Stomach (tissue), 9 donors: Measurements from ENCODE around the gene PPP2R2C. TPM values are rescaled to one million over a fixed set of nuclear protein-coding genes. Genes with fewer than 3 reads are reported as not detected.

ENCODE experiments used
- DNase-seq, 2 donors: peaks; one replicate each; pipeline versions ENCODE4 v3.0.0 to v3.0.0-alpha.2; 2013 to 2019
- H3K27ac ChIP-seq, 5 donors: fragments of 200-600 bp in 4 of 5; sonication (generic) in 4 of 5; one replicate each; pipeline ENCODE4 v1.5.1; 2013 to 2019; ENCODE audit warnings: mild to moderate bottlenecking in 1 of 5, moderate library complexity in 1 of 5
- H3K27me3 ChIP-seq, 3 donors: fragments of 200-600 bp; sonication (generic); one replicate each; pipeline ENCODE4 v1.5.1; 2017 to 2019; ENCODE audit warnings: mixed run types in 1 of 3
- H3K36me3 ChIP-seq, 4 donors: fragments of 200-600 bp; sonication (generic); 1 replicate in 3 of 4; 2 replicates in 1 of 4; pipeline ENCODE4 v1.5.1; 2016 to 2019
- H3K4me1 ChIP-seq, 4 donors: fragments of 200-600 bp; sonication (generic); one replicate each; pipeline ENCODE4 v1.5.1; 2016 to 2019
- H3K4me3 ChIP-seq, 4 donors: fragments of 200-600 bp; sonication (generic) in 3 of 4; one replicate each; pipeline ENCODE4 v1.5.1; 2016 to 2019; ENCODE audit warnings: mild to moderate bottlenecking in 1 of 4
- H3K9me3 ChIP-seq, 4 donors: fragments of 200-600 bp; sonication (generic); one replicate each; pipeline ENCODE4 v1.5.1; 2016 to 2019
- EP300 ChIP-seq: sonication (generic); formaldehyde crosslinking; IDR thresholded peaks from one replicate; pipeline ENCODE4 v1.6.1; 2017; ENCODE audit warnings: antibody characterized with exemption
- POLR2A ChIP-seq, 4 donors: fragments of 450-650 bp; IDR thresholded peaks; one replicate each; pipeline ENCODE4 v1.6.1; 2016; ENCODE audit warnings: antibody characterized with exemption in 4 of 4, control low read depth in 2 of 4, mild to moderate bottlenecking in 1 of 4, moderate library complexity in 1 of 4
- POLR2AphosphoS5 ChIP-seq, 3 donors: sonication (generic); formaldehyde crosslinking; IDR thresholded peaks; one replicate each; pipeline ENCODE4 v1.6.1; 2016; ENCODE audit warnings: antibody characterized with exemption in 3 of 3
- WGBS, 5 donors: extraction: QIAGEN DNeasy Blood & Tissue Kit in 3 of 5; methylation state at CpG; one replicate each; pipeline versions ENCODE4 v1.1.5 to v1.1.7; 2013 to 2018; 5-methylcytosine and 5-hydroxymethylcytosine counted together
- intact Hi-C: fragments of 100-400 bp; cut with DNase I; formaldehyde crosslinking; loops from one replicate; pipeline ENCODE4 v1.15.1; 2023; ENCODE audit warnings: low total_unique reads
- polyA plus RNA-seq, 3 donors: library from polyadenylated mRNA; stranded (reverse); fragments of 200-250 nt; gene quantifications; one replicate each; pipeline ENCODE4 v1.2.3, GENCODE V29; 2013
- total RNA-seq, 5 donors: library from RNA; depleted of rRNA; stranded (reverse); fragments of >200 nt; gene quantifications; one replicate each; pipeline versions ENCODE4 v1.1.0 to v1.2.3, GENCODE V29; 2014 to 2016
- TF ChIP-seq, protein P1 (sequence below), 7 experiments: fragments of 450-650 bp in 4 of 7; fragments of 200-600 bp in 3 of 7; sonication (generic) in 3 of 7; IDR thresholded peaks; one replicate each; pipeline ENCODE4 v1.5.1; 2016 to 2019; ENCODE audit warnings: antibody characterized with exemption in 7 of 7, control low read depth in 2 of 7, mild to moderate bottlenecking in 1 of 7
- donor health status: healthy with polysubstance abuse.
- donor health status: Bipolar disorder and iron deficiency.
- donor health status: healthy.

PPP2R2C gene
- total and polyA plus RNA-seq, 8 donors = 1.4 to 5.0 (median 1.5) TPM; not detected in 5

DNA sequence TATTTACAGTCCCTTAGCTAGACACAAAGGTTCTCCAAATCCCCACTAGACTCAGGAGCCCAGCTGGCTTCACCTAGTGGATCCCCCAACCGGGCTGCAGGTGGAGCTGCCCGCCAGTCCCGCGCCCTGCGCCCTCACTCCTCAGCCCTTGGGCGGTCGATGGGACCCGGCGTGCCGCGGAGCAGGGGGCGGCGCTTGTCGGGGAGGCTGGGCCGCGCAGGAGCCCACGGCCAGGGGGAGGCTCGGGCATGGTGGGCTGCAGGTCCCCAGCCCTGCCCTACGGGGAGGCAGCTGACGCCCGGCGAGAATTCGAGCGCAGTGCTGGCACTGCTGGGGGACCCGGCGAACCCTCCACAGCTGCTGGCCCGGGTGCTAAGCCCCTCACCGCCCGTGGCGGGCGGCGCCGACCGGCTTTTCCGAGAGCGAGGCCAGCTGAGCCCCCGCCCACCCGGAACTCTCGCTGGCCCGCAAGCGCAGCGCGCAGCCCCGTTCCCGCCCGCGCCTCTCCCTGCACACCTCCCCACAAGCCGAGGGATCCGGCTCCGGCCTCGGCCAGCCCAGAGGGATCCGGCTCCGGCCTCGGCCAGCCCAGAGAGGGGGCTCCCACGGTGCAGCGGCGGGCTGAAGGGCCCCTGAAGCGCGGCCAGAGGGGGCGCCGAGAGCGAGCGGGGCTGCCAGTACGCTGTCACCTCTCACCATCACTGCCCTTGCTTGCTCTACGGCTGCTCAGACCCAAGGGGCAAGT lies 163.3 kb downstream of the PPP2R2C start:
- peak; percentile 34 to 86 for DNase-seq
- 3 to 14% (median 4%) methylated on average over 23 to 65 of the region's 65 CpGs for WGBS, 5 donors
- Histone ChIP-seq H3K27me3 (peaks cover 0 to 21% (median 8%) of the 10 kb centered on the region in 3 donors), H3K36me3 (peaks cover 0 to 10% (median 7%) of the 10 kb centered on the region in 4 donors), H3K4me3 (peak overlapping the region; percentile 46 to 59 (median 50)), H3K27ac (peak overlapping the region in 2 of 5 donors; percentile 56 to 77), H3K4me1 (peaks cover 0 to 14% (median 10%) of the 10 kb centered on the region in 4 donors), H3K9me3 (peaks cover 0 to 3% (median 0%) of the 10 kb centered on the region in 4 donors)
- intact Hi-C loops = no loop called here
- TF ChIP-seq POLR2A (IDR thresholded peaks at IDR 0.05) = no peak
- no peak for TF ChIP-seq EP300
- TF ChIP-seq, protein P1, sequence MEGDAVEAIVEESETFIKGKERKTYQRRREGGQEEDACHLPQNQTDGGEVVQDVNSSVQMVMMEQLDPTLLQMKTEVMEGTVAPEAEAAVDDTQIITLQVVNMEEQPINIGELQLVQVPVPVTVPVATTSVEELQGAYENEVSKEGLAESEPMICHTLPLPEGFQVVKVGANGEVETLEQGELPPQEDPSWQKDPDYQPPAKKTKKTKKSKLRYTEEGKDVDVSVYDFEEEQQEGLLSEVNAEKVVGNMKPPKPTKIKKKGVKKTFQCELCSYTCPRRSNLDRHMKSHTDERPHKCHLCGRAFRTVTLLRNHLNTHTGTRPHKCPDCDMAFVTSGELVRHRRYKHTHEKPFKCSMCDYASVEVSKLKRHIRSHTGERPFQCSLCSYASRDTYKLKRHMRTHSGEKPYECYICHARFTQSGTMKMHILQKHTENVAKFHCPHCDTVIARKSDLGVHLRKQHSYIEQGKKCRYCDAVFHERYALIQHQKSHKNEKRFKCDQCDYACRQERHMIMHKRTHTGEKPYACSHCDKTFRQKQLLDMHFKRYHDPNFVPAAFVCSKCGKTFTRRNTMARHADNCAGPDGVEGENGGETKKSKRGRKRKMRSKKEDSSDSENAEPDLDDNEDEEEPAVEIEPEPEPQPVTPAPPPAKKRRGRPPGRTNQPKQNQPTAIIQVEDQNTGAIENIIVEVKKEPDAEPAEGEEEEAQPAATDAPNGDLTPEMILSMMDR (IDR thresholded peaks at IDR 0.05) = peak in 1 of 7 experiments; percentile 5

DNA sequence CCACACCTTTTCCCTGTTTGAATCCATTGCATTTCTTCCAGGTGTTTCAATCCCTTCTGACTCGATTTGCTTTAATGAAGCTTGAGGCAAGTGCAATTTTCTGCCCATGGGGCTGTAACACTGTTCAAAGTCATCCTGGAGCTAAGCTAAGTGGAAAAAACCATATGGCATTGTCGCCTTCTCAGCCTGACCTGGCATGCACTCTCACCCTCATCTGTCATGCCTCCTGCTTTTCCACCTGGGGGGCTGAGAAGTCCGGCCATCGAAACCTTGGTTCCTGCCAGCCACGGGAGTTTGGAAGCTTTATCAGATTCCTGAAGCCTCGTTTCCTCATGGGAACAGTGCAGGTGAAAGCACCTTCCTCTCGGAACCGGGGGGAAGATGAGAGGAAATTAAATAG lies 164.5 kb downstream of the PPP2R2C start:
- Histone ChIP-seq H3K36me3 (peaks cover 2 to 22% (median 19%) of the 10 kb centered on the region in 4 donors), H3K9me3 (peaks cover 0 to 3% (median 0%) of the 10 kb centered on the region in 4 donors), H3K4me1 (peaks cover 0 to 14% (median 10%) of the 10 kb centered on the region in 4 donors), H3K27ac (no peak overlapping the region), H3K4me3 (no peak overlapping the region), H3K27me3 (peaks cover 0 to 21% (median 8%) of the 10 kb centered on the region in 3 donors)
- WGBS, 5 donors = 76 to 83% (median 80%) methylated on average over 8 of the region's 8 CpGs
- no peak for DNase-seq
- TF ChIP-seq POLR2A (IDR thresholded peaks at IDR 0.05) (no peak), EP300 (no peak)
- intact Hi-C loops = no loop called here

DNA sequence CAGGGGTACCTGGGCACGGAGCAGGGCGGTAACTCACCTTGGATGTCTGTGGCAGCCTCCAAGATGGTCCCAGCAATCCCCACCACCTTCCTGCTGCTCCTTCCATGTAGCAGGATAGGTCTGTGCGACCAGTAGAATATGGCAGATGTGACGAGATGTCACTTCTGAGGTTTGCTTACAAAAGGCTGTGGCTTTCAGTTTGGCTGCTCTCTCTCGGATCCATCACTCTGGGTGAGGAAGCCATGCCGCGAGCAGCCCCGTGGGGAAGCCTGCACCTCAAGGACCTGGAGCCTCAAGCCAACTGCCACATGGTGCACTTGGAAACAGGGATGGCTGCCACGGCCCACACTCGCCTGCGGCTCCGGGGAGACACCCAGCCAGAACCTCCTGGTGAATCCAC lies 165.2 kb downstream of the PPP2R2C start:
- WGBS, 5 donors = 70 to 84% (median 82%) methylated on average over 12 of the region's 12 CpGs
- Histone ChIP-seq H3K4me3 (no peak overlapping the region), H3K27ac (no peak overlapping the region), H3K9me3 (peaks cover 0 to 3% (median 0%) of the 10 kb centered on the region in 4 donors), H3K4me1 (peaks cover 0 to 14% (median 10%) of the 10 kb centered on the region in 4 donors), H3K36me3 (peaks cover 9 to 28% (median 26%) of the 10 kb centered on the region in 4 donors), H3K27me3 (peaks cover 0 to 21% (median 8%) of the 10 kb centered on the region in 3 donors)
- no peak for DNase-seq
- intact Hi-C loops = no loop called here
- TF ChIP-seq POLR2AphosphoS5 (IDR thresholded peaks at IDR 0.05) (no peak), POLR2A (IDR thresholded peaks at IDR 0.05) (no peak)

GRCh38 chr4:6306299-6306698 lies 166.1 kb downstream of the PPP2R2C start:
- DNase-seq = no peak
- H3K9me3 ChIP-seq = peaks cover 0 to 3% (median 0%) of the 10 kb centered on the region in 4 donors
- intact Hi-C loops = no loop called here
- TF ChIP-seq POLR2AphosphoS5 (IDR thresholded peaks at IDR 0.05) = no peak
- TF ChIP-seq, protein P1 (IDR thresholded peaks at IDR 0.05) = no peak
- no peak for TF ChIP-seq EP300
- peaks cover 18 to 38% (median 35%) of the 10 kb centered on the region in 4 donors for H3K36me3 ChIP-seq
- peaks cover 0 to 21% (median 8%) of the 10 kb centered on the region in 3 donors for H3K27me3 ChIP-seq
- 33 to 65% (median 46%) methylated on average over 5 of the region's 5 CpGs for WGBS, 5 donors
- no peak overlapping the region for H3K27ac ChIP-seq
- peaks cover 0 to 14% (median 10%) of the 10 kb centered on the region in 4 donors for H3K4me1 ChIP-seq
- H3K4me3 ChIP-seq = no peak overlapping the region

DNA sequence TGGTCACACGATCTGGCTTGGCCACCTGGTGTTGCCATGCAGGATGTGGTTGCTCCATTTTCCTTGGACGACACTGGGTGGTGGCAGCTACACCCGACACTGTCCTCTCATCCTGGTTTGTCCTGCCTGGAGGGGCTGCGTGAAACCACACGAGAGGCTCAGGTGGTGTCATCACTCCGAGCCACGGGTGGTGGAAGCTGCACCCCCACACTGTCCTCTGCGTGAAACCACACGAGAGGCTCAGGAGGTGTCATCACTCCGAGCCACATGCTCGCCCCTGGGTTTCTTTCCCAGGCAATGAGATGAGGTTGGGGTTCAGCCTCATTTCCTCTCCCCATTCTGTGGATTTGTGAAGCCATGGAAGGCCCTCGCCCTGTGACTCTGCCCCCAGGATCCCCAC lies 168.5 kb downstream of the PPP2R2C start:
- peaks cover 0 to 3% (median 0%) of the 10 kb centered on the region in 4 donors for H3K9me3 ChIP-seq
- H3K27ac ChIP-seq = no peak overlapping the region
- 87 to 92% (median 89%) methylated on average over 5 to 12 of the region's 12 CpGs for WGBS, 5 donors
- H3K4me1 ChIP-seq = peaks cover 0 to 6% (median under 1%) of the 10 kb centered on the region in 4 donors
- no peak overlapping the region for H3K4me3 ChIP-seq
- no peak for DNase-seq
- TF ChIP-seq POLR2A (IDR thresholded peaks at IDR 0.05) = no peak
- H3K27me3 ChIP-seq = peaks cover 0 to 5% (median 2%) of the 10 kb centered on the region in 3 donors
- intact Hi-C loops = no loop called here
- peaks cover 30 to 57% (median 54%) of the 10 kb centered on the region in 4 donors for H3K36me3 ChIP-seq
